Measurements from ENCODE around the gene CRIP2.
A peak's percentile ranks its signal among the peaks of the same experiment; 100 is the strongest.

The CRIP2 gene

DNA sequence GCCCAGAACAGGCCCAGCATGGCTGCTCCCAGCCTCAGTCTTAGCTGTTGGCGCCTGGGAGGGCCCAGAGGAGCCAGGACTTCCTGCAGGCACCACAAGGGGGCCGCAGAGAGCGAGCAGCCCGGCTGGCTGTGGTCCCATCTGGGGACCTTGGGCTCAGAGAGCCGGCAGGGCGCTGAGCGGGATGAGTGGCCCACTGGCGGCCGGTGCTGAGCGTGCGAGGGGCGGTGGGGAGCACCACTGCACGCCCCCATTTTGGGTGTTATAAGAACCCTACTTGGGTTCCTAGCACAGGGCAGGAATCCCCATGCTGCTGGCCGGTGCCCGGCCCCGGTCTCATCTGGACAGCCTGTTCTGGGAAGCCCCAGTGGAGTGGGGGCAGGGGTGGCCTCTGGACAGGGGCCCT lies 25.9 kb upstream of the CRIP2 start:
- H3K4me3 ChIP-seq, result no peak overlapping the region
- peaks cover under 1 to 58% (median 26%) of the 10 kb centered on the region in 3 donors for H3K36me3 ChIP-seq
- no peaks in the 10 kb centered on the region for H3K27me3 ChIP-seq
- intact Hi-C loops (cut with DNase I; ENCODE audit: low total_unique reads), result loop anchor here (2.0 to 5.0 kb wide), 3 partner anchors 42 to 81 kb away; partner anchors contain the start of genes TEDC1 and TMEM121
- H3K27ac ChIP-seq, result peak overlapping the region; percentile 10 to 71
- H3K4me1 ChIP-seq, result peaks cover 0 to 16% (median 12%) of the 10 kb centered on the region in 4 donors
- DNase-seq, result peak; percentile 59 to 88
- H3K9me3 ChIP-seq, result no peaks in the 10 kb centered on the region
- TF ChIP-seq, protein P1, sequence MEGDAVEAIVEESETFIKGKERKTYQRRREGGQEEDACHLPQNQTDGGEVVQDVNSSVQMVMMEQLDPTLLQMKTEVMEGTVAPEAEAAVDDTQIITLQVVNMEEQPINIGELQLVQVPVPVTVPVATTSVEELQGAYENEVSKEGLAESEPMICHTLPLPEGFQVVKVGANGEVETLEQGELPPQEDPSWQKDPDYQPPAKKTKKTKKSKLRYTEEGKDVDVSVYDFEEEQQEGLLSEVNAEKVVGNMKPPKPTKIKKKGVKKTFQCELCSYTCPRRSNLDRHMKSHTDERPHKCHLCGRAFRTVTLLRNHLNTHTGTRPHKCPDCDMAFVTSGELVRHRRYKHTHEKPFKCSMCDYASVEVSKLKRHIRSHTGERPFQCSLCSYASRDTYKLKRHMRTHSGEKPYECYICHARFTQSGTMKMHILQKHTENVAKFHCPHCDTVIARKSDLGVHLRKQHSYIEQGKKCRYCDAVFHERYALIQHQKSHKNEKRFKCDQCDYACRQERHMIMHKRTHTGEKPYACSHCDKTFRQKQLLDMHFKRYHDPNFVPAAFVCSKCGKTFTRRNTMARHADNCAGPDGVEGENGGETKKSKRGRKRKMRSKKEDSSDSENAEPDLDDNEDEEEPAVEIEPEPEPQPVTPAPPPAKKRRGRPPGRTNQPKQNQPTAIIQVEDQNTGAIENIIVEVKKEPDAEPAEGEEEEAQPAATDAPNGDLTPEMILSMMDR (IDR thresholded peaks at IDR 0.05), result peak; percentile 93 to 98

DNA sequence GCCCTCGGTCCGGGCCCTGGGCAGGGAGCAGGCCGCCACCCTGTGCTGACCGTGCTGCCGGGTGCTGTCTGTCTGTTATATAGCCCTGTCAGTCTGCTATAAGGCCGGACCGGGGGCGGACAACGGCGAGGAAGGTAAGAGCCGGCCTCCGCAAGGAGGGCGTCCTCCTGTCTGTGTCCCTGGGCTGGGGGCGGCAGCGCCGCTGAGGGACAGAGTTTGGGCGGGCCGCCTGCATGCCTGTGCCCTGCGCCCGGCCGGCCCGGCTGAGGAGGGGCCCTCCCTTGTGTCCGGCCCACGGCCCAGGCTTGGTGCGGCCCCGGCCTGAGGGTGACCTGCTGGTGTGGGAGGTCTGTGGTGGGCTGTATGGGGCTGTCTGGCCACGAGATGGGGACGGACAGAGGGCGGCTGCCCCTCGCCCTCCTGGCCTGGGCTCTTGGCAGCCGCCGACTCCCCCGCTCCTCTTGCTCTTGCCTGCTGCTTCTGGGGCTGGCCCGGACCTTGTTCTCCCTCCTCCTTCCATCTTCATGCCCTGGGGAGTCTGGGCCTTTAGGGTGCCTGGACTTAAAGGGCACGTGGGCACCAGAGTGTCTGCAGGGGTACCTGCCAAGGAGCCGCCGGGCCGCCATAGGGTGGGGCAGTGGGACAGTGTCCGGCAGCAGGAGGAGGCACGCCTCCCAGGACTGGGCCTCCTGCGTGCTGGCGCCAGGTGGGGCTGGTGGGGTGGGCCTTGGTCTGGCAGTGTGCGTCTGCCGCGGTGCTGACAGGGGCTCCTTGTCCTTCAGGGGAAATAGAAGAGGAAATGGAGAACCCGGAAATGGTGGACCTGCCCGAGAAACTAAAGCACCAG lies 25.1 kb upstream of the CRIP2 start:
- TF ChIP-seq, protein P1 (IDR thresholded peaks at IDR 0.05), result no peak
- Histone ChIP-seq H3K27ac (peak overlapping the region in 1 of 2 donors; percentile 71), H3K4me1 (peaks cover 0 to 16% (median 12%) of the 10 kb centered on the region in 4 donors), H3K36me3 (peaks cover 7 to 66% (median 34%) of the 10 kb centered on the region in 3 donors), H3K27me3 (no peaks in the 10 kb centered on the region), H3K4me3 (no peak overlapping the region), H3K9me3 (no peaks in the 10 kb centered on the region)
- intact Hi-C loops (cut with DNase I; ENCODE audit: low total_unique reads), result loop anchor here (2.0 to 5.0 kb wide), 3 partner anchors 41 to 82 kb away; partner anchors contain the start of genes TEDC1 and TMEM121
- DNase-seq, result no peak

DNA sequence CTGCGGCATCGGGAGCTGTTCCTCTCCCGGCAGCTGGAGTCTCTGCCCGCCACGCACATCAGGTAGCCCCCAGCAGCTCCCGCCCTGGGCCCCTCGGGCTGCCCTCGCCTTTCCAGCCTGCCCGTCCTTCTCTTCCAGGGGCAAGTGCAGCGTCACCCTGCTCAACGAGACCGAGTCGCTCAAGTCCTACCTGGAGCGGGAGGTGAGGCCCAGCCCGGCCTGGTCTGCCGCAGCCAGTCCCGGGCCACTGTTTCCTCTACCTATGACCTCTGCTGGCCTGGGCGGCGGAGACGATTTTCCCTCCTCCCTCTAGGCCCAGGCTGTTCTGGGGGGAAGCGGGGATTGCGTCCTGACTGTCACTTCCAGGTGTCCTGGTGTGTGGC lies 24.5 kb upstream of the CRIP2 start:
- intact Hi-C loops (cut with DNase I; ENCODE audit: low total_unique reads), result no loop called here
- Histone ChIP-seq H3K36me3 (peaks cover 11 to 72% (median 40%) of the 10 kb centered on the region in 3 donors), H3K4me1 (peaks cover 0 to 16% (median 12%) of the 10 kb centered on the region in 4 donors)

DNA sequence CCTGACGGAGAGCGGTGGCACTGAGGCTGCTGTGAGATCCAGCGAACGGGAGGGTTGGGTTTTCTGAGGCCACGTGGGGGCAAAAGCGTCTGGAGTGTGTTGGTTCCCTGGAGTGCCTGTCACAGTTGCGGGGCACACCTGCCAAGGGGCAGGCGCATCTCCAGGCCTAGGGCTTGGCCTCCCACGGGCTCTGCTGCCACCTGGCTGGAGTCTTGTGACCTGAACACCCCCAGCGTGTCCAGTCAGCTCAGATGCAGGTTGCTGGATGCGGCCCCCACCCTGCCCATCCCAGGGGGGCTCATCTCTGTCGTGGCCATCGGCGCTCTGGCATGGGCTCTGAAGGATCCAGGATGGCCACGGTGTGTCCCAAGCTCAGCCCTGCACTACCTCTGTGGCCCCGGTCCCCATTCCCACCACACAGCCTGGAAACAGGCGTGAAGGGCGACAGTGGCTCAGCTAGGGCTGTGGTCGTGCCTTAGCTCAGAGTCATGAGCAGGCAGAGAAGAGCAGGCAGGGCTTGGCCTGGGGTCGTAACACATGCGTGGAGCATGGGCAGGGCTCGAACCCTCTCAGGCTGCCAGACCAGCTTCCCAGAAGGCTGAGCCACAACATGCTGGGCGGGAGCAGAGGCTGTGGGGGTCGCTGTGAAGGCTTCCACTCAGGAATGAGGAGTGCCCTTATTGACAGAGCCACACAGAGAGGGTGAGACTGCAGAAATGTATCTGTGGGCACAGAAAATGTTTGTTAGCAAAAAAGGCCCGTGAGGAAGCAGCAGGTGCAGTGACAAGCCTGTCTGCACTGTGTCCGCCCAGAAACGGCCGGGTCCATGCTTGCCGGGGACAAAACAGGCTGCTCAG lies 23.5 kb upstream of the CRIP2 start:
- H3K27me3 ChIP-seq, result no peaks in the 10 kb centered on the region
- peaks cover 20 to 74% (median 50%) of the 10 kb centered on the region in 3 donors for H3K36me3 ChIP-seq
- intact Hi-C loops (cut with DNase I; ENCODE audit: low total_unique reads), result no loop called here
- no peak overlapping the region for H3K27ac ChIP-seq
- no peaks in the 10 kb centered on the region for H3K9me3 ChIP-seq
- peaks cover 0 to 16% (median 12%) of the 10 kb centered on the region in 4 donors for H3K4me1 ChIP-seq
- no peak for DNase-seq
- TF ChIP-seq, protein P1 (IDR thresholded peaks at IDR 0.05), result no peak
- H3K4me3 ChIP-seq, result no peak overlapping the region

More for the DNA sequence above, 24.5 kb upstream of the CRIP2 start:
- H3K9me3 ChIP-seq, result no peaks in the 10 kb centered on the region
- DNase-seq, result no peak
- H3K4me3 ChIP-seq, result no peak overlapping the region
- TF ChIP-seq, protein P1 (IDR thresholded peaks at IDR 0.05), result no peak
- no peak overlapping the region for H3K27ac ChIP-seq
- H3K27me3 ChIP-seq, result no peaks in the 10 kb centered on the region

DNA sequence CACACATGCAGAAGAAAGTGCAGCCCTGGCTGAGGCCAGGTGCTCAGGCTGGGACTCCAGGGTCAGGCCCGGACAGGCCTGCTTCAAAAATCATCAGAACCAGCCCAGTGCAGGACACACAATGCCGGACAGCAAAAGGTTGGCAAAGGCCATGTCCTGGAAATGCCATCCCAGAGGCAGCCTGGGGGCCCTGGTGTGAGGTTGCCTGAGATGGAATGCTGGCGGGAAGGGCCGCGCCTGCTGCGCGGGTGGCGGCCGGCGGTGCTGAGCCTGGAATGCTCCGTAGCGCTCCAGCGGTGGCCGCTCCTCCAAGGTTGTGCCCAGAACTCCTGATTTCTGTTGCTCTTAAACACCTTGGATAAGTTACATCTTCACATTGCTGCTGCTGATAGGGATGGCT lies 21.7 kb upstream of the CRIP2 start:
- TF ChIP-seq, protein P1 (IDR thresholded peaks at IDR 0.05), result no peak
- Histone ChIP-seq H3K9me3 (no peaks in the 10 kb centered on the region), H3K4me1 (peaks cover 0 to 14% (median 12%) of the 10 kb centered on the region in 4 donors), H3K36me3 (peaks cover 20 to 84% (median 64%) of the 10 kb centered on the region in 3 donors), H3K4me3 (no peak overlapping the region), H3K27ac (no peak overlapping the region), H3K27me3 (no peaks in the 10 kb centered on the region)
- DNase-seq, result no peak
- intact Hi-C loops (cut with DNase I; ENCODE audit: low total_unique reads), result no loop called here

Measured in tibial artery (tissue), 4 donors.